Activated CD4-positive, CD25-positive, alpha-beta regulatory T cell (primary cell): ENCODE measurements around the gene PLA2G15.

Source experiments
- DNase-seq, 4 experiments: peaks; one replicate each; lab custom pipeline; 2025; lab: John Stamatoyannopoulos, UW

The PLA2G15 gene

DNA sequence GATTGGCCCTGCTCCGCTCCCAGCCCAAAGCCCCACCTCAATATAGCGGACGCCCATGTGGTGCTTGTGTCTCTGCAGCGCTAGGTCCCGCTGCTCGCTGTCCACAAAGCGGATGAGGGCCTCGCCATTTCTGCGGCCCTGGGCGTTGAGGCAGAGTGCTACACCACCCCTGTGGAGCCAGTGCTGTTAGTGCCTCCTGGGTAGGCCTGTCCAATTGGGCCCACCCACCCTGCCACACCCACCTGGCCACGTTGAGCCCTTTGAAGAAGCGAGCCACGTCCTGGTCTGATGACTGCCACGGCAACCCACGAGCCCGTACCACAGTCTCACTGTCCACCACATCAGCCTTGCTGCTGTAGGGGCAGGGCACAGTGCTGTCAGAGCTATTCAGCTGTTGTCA is 12.8 kb upstream of the PLA2G15 start:
- no peak for DNase-seq

GRCh38 chr16:68233085-68233834 is 11.9 kb upstream of the PLA2G15 start:
- no peak for DNase-seq

DNA sequence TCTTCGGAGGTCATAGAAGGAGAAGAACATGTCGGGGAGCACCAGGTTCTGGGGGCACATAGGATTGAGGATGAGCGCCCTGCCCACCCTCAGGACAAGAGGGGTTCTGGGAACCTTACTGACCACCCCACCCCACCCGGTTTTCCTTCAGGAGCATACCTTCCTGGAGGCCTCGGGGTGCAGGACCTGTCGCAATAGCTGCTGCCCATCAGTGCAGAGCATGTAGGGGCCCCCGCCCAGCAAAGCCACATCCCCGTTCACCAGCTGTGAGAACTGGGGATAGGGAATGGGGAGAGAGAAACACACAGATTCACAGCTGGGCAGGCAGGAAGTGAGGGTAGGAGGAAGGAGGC is 11.4 kb upstream of the PLA2G15 start:
- no peak for DNase-seq

GRCh38 chr16:68234188-68235107 is 10.7 kb upstream of the PLA2G15 start:
- no peak for DNase-seq

GRCh38 chr16:68235108-68235886 is 9.9 kb upstream of the PLA2G15 start:
- DNase-seq = no peak

- DNase-seq = no peak
Observed at GRCh38 chr16:68235887-68236136, 9.4 kb upstream of the PLA2G15 start, which contains the start of gene ESRP2. TSS of gene ESRP2 (minus strand) at chr16:68236127. CDS start at chr16:68236045, 82 bp downstream.

- peak in 1 of 4 experiments; percentile 10 for DNase-seq
Observed at GRCh38 chr16:68236137-68236825, 8.9 kb upstream of the PLA2G15 start.

GRCh38 chr16:68236826-68237242 is 8.3 kb upstream of the PLA2G15 start:
- DNase-seq = no peak

- peak; percentile 66 to 84 (median 70) for DNase-seq
Observed at GRCh38 chr16:68237243-68238028, 7.7 kb upstream of the PLA2G15 start.

DNA sequence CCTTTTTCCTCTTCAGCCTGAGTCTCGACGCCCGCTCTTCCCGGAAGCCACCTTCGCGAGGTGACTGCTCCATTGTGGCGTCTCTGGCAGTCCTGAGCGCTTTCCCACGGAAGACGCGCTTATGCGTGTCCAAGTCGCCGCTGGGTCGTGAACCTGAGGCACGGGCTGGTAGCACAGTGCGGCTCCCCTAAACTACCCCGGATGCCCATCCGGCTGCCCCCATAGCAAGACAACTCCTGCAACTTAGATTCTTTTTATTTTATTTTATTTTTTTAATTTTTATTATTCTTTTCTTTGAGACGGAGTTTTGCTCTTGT is 7.2 kb upstream of the PLA2G15 start:
- DNase-seq = no peak

DNA sequence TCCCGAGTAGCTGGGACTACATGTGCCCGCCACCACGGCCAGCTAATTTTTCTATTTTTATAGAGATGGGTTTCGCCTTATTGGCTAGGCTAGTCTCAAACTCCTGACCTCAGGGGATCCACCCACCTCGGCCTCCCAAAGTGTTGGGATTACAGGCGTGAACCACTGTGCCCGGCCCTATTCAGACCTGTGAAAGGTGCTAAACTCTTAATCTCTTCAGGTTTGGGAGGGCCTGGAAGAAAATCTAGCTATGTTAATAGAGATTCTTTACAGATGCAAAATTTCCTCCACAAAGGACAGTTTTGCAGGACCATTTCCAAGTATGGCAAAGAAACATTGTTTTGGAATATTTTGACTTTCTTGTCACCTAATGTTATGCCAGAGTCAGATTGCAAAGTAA is 3.1 kb upstream of the PLA2G15 start:
- no peak for DNase-seq

DNA sequence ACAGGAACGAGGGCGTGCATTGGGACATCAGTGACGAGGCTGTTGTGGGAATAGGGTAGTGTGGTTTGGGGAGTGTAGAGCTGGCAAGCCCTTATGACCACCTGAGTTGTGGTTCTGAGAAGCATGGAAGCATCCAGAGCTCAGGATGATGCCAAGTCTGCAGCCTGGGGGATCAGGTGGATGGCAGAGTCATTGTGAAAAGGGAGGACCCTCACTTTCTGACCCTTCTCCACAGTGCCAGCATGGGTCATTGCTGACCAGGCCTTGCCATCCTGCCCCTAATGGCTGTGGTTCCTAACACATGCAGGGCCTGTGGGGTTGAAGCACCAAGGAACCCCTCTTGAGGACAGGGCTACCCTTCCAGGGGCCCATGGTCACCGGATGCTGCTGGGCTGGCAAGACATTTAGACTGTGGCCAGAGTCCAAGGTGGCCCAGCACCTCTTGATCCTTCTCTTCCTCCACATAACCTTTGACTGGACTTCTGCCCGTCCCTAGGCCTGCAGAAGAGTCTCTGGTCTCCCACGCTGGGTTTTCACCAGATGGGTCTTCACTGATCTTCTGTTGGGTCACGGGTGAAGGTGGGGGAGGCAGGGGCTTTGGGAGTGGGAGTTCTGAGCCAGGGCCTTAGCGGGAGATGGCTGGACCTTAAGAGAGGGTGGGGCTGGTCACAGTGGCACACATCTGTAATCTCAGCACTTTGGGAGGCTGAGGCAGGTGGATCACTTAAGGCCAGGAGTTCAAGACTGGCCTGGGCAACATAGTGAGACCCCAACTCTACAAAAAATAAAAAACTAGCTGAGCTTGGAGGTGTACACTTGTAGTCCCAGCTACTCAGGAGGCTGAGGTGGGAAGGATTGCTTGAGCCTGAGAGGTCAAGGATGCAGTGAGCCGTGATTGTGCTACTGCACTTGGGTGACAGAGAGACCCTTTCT is 2.0 kb upstream of the PLA2G15 start:
- DNase-seq = no peak

DNA sequence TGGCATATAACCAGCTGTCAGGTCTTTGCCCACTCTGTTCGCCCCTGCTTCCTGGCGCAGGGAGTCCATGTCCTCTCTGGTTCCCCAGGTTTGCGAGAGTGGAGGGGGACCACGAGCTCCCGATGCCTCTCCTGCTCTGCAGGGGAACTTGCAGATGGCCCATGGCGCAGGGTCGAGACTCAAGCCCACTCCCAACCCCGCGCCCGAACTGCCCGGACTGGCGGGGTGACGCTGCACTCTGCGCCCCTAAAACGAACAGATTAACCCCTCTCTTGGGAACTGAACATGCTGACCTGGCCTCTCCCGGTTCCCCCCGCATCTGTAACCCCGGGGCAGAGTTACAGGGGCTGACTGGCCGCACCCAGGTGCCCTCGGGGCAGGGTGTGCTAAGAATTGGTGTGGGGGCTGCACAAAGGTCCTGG is 681 bp upstream of the PLA2G15 start:
- no peak for DNase-seq

DNA sequence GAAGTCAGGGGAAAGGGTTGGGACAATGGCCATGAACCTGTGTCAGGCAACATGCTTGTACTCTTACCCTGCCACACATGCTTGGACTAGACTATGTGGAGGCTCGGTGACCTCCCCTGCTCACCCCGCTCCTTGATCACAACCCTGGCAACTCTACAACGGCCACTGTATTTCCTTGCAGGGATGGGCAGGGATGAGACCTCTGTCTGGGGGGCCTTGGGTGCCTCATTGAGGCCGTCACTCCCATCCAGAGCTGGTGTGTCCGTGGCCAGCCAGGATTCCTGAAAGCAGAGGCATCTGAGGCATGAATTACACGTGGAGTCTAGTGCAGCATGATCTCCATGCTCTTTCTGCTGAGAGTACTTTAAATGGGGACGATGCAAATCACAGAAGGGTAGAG is 948 bp downstream of the PLA2G15 start:
- no peak for DNase-seq

- DNase-seq = no peak
Observed at GRCh38 chr16:68246666-68247065, 1.5 kb downstream of the PLA2G15 start.

DNA sequence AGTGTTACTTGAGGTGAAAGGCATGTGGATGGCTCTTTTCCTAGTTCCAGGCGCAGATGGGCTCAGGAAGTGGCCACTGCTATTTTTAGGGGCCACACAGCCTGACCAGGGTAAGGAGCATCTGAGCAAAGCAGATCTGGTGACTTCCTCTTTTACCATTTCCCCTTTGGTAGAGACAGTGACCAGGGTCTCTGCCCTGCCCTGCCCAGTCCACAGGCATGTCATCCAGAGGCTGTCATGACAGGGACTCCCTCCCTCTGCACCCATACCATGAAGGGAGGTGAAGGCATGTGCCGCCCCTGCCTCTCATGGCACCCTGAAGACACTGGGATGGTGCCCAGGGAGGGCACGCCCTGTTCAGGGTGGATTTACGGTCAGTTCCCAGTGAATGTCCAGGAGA is 2.2 kb downstream of the PLA2G15 start:
- no peak for DNase-seq

DNA sequence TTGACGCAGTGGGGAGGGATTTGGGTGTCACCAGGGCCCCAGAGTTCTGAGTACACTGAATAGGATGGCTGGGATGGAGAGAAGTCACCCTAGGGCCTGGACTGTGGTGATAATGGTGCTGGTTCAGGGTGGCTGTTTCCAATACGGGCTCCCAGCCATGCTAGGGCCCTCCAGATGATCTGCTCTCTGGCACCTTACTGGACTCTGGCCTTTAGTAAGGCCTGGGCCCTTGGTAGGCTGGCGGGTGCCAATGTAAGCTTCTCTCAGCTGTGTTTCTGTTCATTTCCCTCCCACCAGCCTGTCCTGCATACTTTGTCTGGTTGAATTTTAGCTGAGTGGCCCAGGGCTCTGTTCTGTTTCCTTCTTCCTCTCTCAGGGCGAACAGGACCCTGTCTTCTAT is 2.8 kb downstream of the PLA2G15 start:
- DNase-seq = no peak

GRCh38 chr16:68249371-68249770 is 4.2 kb downstream of the PLA2G15 start:
- no peak for DNase-seq

DNA sequence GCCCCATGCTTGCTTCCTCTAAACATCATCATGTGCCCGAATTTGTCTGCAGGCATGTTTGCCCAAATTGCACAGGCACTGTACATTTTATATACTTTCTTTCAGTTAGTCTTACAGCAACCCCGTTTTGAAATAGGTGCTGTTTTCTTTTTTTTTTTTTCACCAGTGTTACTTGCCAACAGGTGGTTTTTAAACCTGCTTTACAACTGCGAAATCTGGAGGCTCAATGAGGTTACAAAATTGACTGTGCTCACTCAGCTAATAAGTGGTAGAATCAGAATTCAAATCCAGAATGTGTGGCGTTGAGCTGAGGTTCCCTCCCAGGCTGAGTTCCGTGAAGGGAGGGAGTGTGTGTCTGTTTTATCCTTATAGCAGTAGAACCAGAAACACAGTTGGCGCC is 5.8 kb downstream of the PLA2G15 start:
- DNase-seq = no peak

- no peak for DNase-seq
Observed at GRCh38 chr16:68251832-68252231, 6.7 kb downstream of the PLA2G15 start.
